Thoracic aorta (tissue), 2 donors: ENCODE results near the gene MAX. TPM values are rescaled to one million over a fixed set of nuclear protein-coding genes. Genes with fewer than 3 reads are reported as not detected.

Source experiments
- ATAC-seq: fragments of 150-250 bp; one replicate; pipeline ENCODE4 v1.8.0; 2017; ENCODE audit warnings: low read depth; ENCODE audit not compliant: insufficient number of reproducible peaks, low FRiP score
- DNase-seq: peaks from one replicate; pipeline ENCODE4 v3.0.0-alpha.2; 2020; ENCODE audit warnings: low spot score
- H3K27ac ChIP-seq, 2 donors: fragments of 200-600 bp; sonication (generic); 1 replicate in 1 of 2; 2 replicates in 1 of 2; pipeline ENCODE4 v1.5.1; 2016; ENCODE audit warnings: mild to moderate bottlenecking in 2 of 2, moderate library complexity in 2 of 2
- H3K27me3 ChIP-seq: fragments of 200-600 bp; sonication (generic); replicated peaks from 2 replicates; pipeline ENCODE4 v1.6.0; 2016; ENCODE audit warnings: mild to moderate bottlenecking; ENCODE audit not compliant: insufficient read depth
- H3K36me3 ChIP-seq: fragments of 200-600 bp; sonication (generic); one replicate; pipeline ENCODE4 v1.5.1; 2016
- H3K4me1 ChIP-seq, 2 donors: fragments of 200-600 bp; sonication (generic); 1 replicate in 1 of 2; 2 replicates in 1 of 2; pipeline versions ENCODE4 v1.5.1 to v1.6.0; 2016; ENCODE audit warnings: low read depth in 2 of 2, mild to moderate bottlenecking in 1 of 2; ENCODE audit not compliant: control insufficient read depth in 1 of 2
- H3K4me3 ChIP-seq: fragments of 200-600 bp; sonication (generic); 2 replicates; pipeline ENCODE4 v1.5.1; 2016; ENCODE audit warnings: mild to moderate bottlenecking
- H3K9me3 ChIP-seq: fragments of 200-600 bp; sonication (generic); 2 replicates; pipeline ENCODE4 v1.5.1; 2016
- total RNA-seq, 2 donors: library from RNA; depleted of rRNA; stranded (reverse); fragments of >200 nt; gene quantifications; one replicate each; pipeline versions ENCODE4 v1.1.0 to v1.2.3, GENCODE V29; 2016
- TF ChIP-seq, protein P1 (sequence below): fragments of 200-600 bp; sonication (generic); IDR thresholded peaks from one replicate; pipeline ENCODE4 v1.5.1; 2019; ENCODE audit warnings: antibody characterized with exemption

MAX gene
- total RNA-seq, 2 donors from 2014 or later: 33.2 to 52.8 TPM

- DNase-seq: no peak
- Histone ChIP-seq H3K27me3 (no peaks in the 10 kb centered on the region), H3K4me3 (no peak overlapping the region)
Measured at GRCh38 chr14:65110525-65110924, 8.2 kb upstream of the MAX start.

DNA sequence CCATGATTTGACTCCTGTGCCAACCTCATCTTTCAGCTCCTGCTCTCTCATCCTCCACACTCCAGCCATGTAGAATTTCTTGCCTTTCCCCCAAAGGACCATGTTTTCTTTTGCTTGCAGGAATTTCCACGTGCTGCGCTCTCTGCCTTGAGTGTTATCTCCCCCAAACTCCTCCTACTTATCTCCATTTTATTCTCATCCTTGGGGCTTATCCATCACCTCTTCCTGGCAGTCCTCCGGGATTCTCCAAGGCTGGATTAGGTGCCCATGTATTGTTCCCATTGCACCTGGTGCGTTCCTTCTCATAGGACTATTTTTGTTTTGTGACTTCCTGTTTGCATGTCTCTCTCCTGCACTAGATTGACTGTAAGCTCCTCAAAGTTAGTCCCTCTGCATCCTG is 7.0 kb upstream of the MAX start:
- Histone ChIP-seq H3K36me3 (no peaks in the 10 kb centered on the region), H3K4me3 (no peak overlapping the region), H3K4me1 (no peaks in the 10 kb centered on the region), H3K27me3 (no peaks in the 10 kb centered on the region), H3K9me3 (no peaks in the 10 kb centered on the region), H3K27ac (no peak overlapping the region)
- TF ChIP-seq, protein P1, sequence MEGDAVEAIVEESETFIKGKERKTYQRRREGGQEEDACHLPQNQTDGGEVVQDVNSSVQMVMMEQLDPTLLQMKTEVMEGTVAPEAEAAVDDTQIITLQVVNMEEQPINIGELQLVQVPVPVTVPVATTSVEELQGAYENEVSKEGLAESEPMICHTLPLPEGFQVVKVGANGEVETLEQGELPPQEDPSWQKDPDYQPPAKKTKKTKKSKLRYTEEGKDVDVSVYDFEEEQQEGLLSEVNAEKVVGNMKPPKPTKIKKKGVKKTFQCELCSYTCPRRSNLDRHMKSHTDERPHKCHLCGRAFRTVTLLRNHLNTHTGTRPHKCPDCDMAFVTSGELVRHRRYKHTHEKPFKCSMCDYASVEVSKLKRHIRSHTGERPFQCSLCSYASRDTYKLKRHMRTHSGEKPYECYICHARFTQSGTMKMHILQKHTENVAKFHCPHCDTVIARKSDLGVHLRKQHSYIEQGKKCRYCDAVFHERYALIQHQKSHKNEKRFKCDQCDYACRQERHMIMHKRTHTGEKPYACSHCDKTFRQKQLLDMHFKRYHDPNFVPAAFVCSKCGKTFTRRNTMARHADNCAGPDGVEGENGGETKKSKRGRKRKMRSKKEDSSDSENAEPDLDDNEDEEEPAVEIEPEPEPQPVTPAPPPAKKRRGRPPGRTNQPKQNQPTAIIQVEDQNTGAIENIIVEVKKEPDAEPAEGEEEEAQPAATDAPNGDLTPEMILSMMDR: no peak
- DNase-seq: no peak
- ATAC-seq: no peak

More at GRCh38 chr14:65110525-65110924, 8.2 kb upstream of the MAX start:
- Histone ChIP-seq H3K9me3 (no peaks in the 10 kb centered on the region), H3K36me3 (no peaks in the 10 kb centered on the region), H3K27ac (no peak overlapping the region), H3K4me1 (no peaks in the 10 kb centered on the region)
- ATAC-seq: no peak
- TF ChIP-seq, protein P1: no peak

GRCh38 chr14:65107200-65107599 is 4.9 kb upstream of the MAX start:
- no peak for DNase-seq

GRCh38 chr14:65106736-65107135 is 4.4 kb upstream of the MAX start:
- no peak overlapping the region for H3K4me3 ChIP-seq
- no peaks in the 10 kb centered on the region for H3K27me3 ChIP-seq
- H3K27ac ChIP-seq: no peak overlapping the region
- DNase-seq (no peak), ATAC-seq (no peak)
- peaks cover 0 to 6% of the 10 kb centered on the region in 2 donors for H3K4me1 ChIP-seq
- H3K9me3 ChIP-seq: no peaks in the 10 kb centered on the region
- TF ChIP-seq, protein P1: no peak
- H3K36me3 ChIP-seq: no peaks in the 10 kb centered on the region

More at GRCh38 chr14:65107200-65107599, 4.9 kb upstream of the MAX start:
- no peaks in the 10 kb centered on the region for H3K27me3 ChIP-seq
- H3K27ac ChIP-seq: no peak overlapping the region
- no peak for ATAC-seq
- no peaks in the 10 kb centered on the region for H3K9me3 ChIP-seq
- H3K4me1 ChIP-seq: peaks cover 0 to 6% of the 10 kb centered on the region in 2 donors
- no peak overlapping the region for H3K4me3 ChIP-seq
- H3K36me3 ChIP-seq: no peaks in the 10 kb centered on the region
- TF ChIP-seq, protein P1: no peak

DNA sequence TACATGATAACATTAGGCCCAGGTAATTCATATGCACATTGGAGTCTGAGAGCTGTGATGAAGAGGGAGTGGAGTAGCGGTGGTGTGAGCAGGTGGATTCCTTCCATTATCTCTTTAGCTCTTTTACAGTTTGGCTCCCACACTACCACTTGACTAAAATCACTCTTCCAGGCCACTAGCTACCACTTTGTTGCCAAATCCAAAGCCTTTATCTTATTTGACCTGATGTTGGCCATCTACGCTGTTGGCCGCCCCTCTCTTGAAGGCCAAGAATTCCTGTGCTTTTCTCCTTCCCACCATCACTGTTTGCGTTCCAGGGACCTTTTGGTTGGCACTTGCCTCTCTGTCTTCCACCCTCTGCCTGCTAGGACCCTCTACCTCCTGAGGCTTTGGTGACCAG is 4.0 kb upstream of the MAX start:
- H3K27ac ChIP-seq: no peak overlapping the region
- peaks cover under 1 to 6% of the 10 kb centered on the region in 2 donors for H3K4me1 ChIP-seq
- no peaks in the 10 kb centered on the region for H3K36me3 ChIP-seq
- H3K9me3 ChIP-seq: no peaks in the 10 kb centered on the region
- ATAC-seq (no peak), DNase-seq (no peak)
- H3K4me3 ChIP-seq: no peak overlapping the region
- TF ChIP-seq, protein P1: no peak
- H3K27me3 ChIP-seq: no peaks in the 10 kb centered on the region
